22Rv1 (cell line): ENCODE data around the gene RASSF1.

ENCODE experiments used
- H3K27ac ChIP-seq: fragments of 450-650 bp; 2 replicates; pipeline ENCODE4 v1.5.1; 2017
- ZFX ChIP-seq: fragments of 450-650 bp; IDR thresholded peaks from 2 replicates; pipeline ENCODE4 v1.6.1; 2017; ENCODE audit warnings: antibody characterized with exemption, borderline replicate concordance
- TF ChIP-seq, protein P1 (sequence below): fragments of 450-650 bp; IDR thresholded peaks from 2 replicates; pipeline ENCODE4 v1.5.1; 2017; ENCODE audit warnings: mild to moderate bottlenecking

Gene RASSF1

DNA sequence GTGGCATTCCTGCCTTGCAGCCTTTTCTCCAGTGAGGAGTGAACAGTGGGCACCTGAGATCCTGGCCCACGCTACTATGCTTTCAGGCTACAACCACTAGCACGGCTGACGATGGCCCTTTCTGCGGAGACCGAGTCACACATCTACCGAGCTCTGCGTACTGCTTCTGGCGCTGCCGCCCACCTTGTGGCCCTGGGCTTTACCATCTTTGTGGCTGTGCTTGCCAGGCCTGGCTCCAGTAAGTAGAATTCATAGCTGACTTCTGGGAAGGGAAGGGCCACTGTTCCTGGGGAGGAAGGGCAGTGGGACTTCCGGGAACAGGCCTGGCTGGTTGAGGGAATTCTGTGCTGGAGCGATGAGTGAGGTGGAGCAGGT lies 10.7 kb upstream of the RASSF1 start:
- peak overlapping the region; percentile 89 for H3K27ac ChIP-seq
- TF ChIP-seq, protein P1, sequence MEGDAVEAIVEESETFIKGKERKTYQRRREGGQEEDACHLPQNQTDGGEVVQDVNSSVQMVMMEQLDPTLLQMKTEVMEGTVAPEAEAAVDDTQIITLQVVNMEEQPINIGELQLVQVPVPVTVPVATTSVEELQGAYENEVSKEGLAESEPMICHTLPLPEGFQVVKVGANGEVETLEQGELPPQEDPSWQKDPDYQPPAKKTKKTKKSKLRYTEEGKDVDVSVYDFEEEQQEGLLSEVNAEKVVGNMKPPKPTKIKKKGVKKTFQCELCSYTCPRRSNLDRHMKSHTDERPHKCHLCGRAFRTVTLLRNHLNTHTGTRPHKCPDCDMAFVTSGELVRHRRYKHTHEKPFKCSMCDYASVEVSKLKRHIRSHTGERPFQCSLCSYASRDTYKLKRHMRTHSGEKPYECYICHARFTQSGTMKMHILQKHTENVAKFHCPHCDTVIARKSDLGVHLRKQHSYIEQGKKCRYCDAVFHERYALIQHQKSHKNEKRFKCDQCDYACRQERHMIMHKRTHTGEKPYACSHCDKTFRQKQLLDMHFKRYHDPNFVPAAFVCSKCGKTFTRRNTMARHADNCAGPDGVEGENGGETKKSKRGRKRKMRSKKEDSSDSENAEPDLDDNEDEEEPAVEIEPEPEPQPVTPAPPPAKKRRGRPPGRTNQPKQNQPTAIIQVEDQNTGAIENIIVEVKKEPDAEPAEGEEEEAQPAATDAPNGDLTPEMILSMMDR: no peak
- TF ChIP-seq ZFX: no peak

DNA sequence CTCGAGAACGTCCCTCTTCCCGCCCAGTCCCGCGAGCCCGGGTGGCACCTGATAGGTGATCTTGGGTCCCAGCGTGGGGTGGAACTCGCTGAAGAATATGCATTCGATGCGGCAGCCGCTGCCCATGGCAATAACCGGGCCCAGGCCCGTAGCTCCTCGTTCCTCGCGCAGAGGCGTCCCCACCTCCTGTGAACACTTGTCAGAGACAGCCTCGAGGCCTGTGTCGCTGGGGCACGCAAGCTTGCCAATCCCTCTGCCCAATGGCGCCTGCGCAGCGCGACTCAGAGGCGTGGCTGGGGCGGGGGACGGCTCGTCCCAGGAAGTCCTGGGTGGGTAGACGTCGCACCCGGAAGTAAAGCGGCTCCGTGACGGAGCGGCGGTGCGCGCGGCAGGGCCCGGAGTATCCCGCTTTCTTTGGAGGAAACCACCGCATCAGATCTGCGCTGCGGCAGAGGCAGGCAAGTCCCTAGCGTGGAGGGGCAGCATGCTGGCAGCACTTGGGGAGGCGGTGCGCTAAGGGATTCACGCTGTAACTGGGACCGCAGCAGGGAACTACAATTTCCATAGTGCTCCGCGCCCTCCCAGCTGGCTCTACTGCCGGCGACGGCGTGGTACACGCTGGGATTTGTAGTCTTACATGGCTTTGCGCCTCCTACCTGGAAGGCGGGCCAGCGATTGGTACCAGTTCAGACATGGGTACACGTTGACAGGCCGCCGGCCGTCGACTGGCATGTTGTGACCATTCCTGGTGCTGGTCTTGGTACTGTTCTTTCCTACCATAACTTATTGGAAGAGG lies 10.1 kb upstream of the RASSF1 start, which contains the start of the genes CYB561D2 and NPRL2:
CYB561D2 (plus strand) TSS at position 336 of the 796 bp plus-strand sequence. CDS start 572 bp downstream, outside the sequence.
NPRL2 (minus strand) TSS at position 249 of the 796 bp plus-strand sequence; CDS start at position 126, 123 bp downstream.
- H3K27ac ChIP-seq: peak within 1 kb of the TSS; percentile 89
- TF ChIP-seq, protein P1: no peak
- no peak for TF ChIP-seq ZFX

DNA sequence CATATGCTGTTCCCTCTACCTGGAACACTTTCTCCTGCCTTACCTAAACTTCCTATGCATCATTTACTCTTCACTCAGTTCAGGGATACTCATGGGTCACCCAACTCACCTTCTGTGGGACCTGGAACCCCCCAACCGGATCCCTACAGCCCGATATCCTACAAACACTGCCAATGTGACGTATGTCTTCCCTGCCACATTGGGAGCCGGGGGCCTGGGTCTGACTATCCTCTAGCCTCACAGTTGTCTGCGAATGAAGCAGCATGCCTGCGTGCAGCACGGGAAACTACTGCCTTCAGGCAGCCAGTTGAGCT lies 9.5 kb upstream of the RASSF1 start:
- TF ChIP-seq ZFX: no peak
- TF ChIP-seq, protein P1: no peak
- H3K27ac ChIP-seq: peak overlapping the region; percentile 89

DNA sequence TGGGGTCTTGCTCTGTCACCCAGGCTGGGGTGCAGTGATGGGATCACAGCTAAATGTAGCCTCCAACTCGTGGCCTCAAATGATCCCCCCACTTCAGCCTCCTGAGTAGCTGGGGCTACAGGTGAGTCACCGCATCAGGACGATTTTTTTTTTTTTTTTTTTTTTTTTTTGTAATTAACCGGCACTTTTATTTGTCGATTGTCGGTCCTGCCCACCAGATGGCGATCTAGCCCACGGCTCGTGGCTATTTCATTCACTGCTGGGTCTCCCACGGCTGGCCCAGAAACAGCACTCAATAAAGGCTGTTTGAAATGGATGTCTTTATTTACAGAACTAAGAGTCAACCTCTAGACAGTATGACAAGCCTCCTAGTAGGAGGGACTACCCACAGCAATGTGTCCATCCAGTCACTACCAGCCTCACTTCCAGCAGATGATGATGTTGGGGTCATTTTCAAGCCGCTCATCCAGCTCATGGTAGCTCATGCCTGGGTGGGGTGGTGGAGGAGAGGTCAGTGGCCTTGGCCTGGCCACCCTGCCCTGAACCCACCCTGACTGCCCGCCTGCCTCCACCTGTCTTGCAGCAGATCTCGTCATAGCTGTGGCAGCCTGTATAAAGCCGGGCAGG lies 6.7 kb upstream of the RASSF1 start:
- no peak for TF ChIP-seq ZFX
- TF ChIP-seq, protein P1: peak; percentile 84
- peak overlapping the region; percentile 26; the same call in 1 of the 2 replicates for H3K27ac ChIP-seq

DNA sequence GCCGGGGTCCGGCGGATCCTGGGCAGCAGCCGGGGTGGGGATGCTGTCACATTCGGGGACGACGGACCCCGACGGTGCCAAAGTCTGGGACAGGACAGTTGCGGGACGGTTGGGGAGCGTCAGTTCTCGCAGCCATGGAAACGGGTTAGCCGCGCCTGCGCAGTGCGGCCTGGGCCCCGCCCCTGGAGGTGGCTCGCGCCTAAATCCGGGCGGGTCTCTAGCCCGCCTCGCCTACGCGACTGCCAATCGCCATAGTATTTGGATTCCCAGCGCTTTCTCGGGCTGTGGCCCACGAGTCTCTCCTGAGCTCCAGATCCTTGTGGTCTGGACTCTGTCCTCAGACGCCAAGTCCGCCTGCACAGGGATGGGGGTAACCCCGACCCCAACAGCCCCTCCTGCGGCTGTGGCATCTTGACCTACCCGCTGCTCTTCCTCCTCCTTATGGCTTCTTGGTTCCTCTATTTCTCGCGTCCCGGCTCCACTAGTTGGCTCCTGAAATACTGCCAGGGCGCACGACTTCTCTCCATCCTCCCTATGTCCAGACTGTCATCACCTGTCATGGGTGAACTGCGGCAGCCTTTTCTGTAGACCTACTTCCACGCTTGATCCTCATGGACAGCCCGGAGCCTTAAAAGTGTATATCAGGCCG lies 5.1 kb upstream of the RASSF1 start, which contains the start of gene ZMYND10:
ZMYND10 (minus strand) TSS at position 147 of the 649 bp plus-strand sequence. CDS start 153 bp downstream, outside the sequence.
- no peak for TF ChIP-seq ZFX
- H3K27ac ChIP-seq: peak within 1 kb of the TSS; percentile 74

DNA sequence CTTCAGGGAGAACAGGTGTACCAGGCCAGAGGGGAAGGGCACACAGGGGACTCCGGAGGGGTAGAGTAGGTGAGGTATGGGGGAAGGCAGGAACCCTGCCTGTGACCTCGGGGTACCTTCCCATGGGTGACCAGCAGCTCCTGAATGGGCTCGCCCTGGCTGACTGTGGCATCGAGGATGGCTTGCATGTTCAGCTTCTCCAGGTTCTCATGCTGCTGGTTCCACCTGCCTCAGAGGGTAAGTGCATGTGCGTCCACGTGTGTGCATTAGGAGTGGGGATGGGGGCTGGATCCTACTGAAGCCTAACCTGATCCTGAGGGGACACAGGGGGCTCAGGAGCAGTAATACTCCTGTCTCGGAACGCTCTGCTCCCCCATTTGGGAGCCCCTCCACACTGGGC lies 4.4 kb upstream of the RASSF1 start:
- no peak for TF ChIP-seq ZFX
- TF ChIP-seq, protein P1: no peak
- H3K27ac ChIP-seq: no peak overlapping the region; the same call in 1 of the 2 replicates

DNA sequence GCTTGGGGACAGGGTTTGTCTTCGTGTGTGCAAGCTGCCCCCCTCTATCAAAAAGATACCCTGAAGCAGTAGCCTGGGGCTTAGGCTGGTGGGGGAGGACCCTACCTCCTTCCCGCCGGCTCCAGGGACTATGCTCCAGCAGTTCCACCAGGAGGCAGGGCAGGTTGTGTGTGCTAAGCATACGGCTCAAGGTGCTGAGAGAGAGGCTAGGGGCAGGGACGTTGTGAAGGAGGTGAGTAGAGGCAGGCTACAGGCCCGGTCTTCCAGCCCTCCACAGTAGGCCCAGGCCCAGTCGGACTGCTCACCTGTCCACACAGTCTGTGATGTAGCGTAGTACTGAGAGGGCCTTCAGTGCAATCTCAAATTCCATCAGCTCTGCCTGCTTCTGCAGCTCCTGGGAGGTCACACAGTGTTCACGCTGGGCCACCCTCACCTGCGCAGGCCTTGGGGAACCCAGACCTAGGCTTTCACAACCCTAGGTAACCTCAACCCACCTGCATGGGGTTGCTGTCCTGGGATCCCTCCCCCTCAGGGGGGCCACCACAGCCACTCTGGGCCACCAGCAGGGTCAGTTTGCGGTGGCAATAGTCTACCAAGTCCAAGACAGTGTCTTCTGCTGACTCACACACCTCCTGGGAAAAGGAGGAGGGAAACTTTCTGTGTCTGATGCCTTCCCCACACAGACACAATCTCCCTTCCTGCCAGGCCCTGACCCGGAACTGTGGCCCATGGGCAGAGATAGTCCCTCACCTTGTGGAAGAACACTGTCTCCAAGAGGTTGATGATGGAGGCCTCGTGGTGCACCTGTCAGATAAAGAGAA lies 2.4 kb upstream of the RASSF1 start:
- H3K27ac ChIP-seq: no peak overlapping the region
- TF ChIP-seq, protein P1: no peak
- no peak for TF ChIP-seq ZFX
